WTC11 (cell line): Measurements from ENCODE around the gene SLC35F4. TPM values are rescaled to one million over a fixed set of nuclear protein-coding genes. Genes with fewer than 3 reads are reported as not detected.
A peak's percentile ranks its signal among the peaks of the same experiment; 100 is the strongest.

Experiments
- ATAC-seq: fragments of 200-7000 bp; cut with Tn5 transposase; 2 replicates; pipeline ENCODE4 v1.10.0; 2021; ENCODE audit warnings: mild to moderate bottlenecking, moderate library complexity
- CTCF ChIA-PET: fragments of 300-600 bp; sonication (Branson Sonifier 250); formaldehyde crosslinking; loops from one replicate; lab custom pipeline; 2021; ENCODE audit warnings: antibody characterized with exemption; lab: Charles Lee
- POLR2A ChIA-PET: fragments of 350-600 bp; sonication (Branson Sonifier 250); formaldehyde crosslinking; loops from one replicate; lab custom pipeline; 2021; ENCODE audit warnings: antibody characterized with exemption; lab: Charles Lee
- DNase-seq: peaks from one replicate; pipeline ENCODE4 v3.0.0; 2021; ENCODE audit warnings: low spot score
- H3K27ac Mint-ChIP-seq: 2 replicates; pipeline ENCODE4 v1.8.0; 2021; ENCODE audit warnings: mixed read lengths
- H3K27me3 Mint-ChIP-seq: 2 replicates; pipeline ENCODE4 v1.8.0; 2021; ENCODE audit warnings: low read depth, mild to moderate bottlenecking, moderate library complexity, mixed read lengths
- H3K36me3 Mint-ChIP-seq: 2 replicates; pipeline ENCODE4 v1.8.0; 2021; ENCODE audit warnings: mixed read lengths
- H3K4me1 Mint-ChIP-seq: 2 replicates; pipeline ENCODE4 v1.8.0; 2022; ENCODE audit warnings: mixed read lengths
- H3K4me3 Mint-ChIP-seq: 2 replicates; pipeline ENCODE4 v1.8.0; 2021; ENCODE audit warnings: mild to moderate bottlenecking, moderate library complexity, mixed read lengths
- H3K9me3 Mint-ChIP-seq: 2 replicates; pipeline ENCODE4 v1.8.0; 2021; ENCODE audit warnings: mixed read lengths
- CBFB ChIP-seq: sonication (generic); formaldehyde crosslinking; IDR thresholded peaks from 2 replicates; pipeline ENCODE4 v1.8.1; 2022; ENCODE audit warnings: mild to moderate bottlenecking, low read depth, missing genetic modification reagents
- FOXJ3 ChIP-seq: sonication (generic); formaldehyde crosslinking; IDR thresholded peaks from 2 replicates; pipeline ENCODE4 v1.9.0; 2021; ENCODE audit warnings: missing genetic modification reagents, mild to moderate bottlenecking, borderline replicate concordance
- FOXP1 ChIP-seq: sonication (generic); formaldehyde crosslinking; IDR thresholded peaks from 2 replicates; pipeline ENCODE4 v1.8.0; 2022; ENCODE audit warnings: missing genetic modification reagents, mild to moderate bottlenecking, moderate library complexity, borderline replicate concordance
- JUN ChIP-seq: sonication (generic); formaldehyde crosslinking; IDR thresholded peaks from 2 replicates; pipeline ENCODE4 v1.8.0; 2023; ENCODE audit warnings: mild to moderate bottlenecking, missing genetic modification reagents
- KAT7 ChIP-seq: sonication (generic); formaldehyde crosslinking; IDR thresholded peaks from 2 replicates; pipeline ENCODE4 v1.8.1; 2023; ENCODE audit warnings: missing genetic modification reagents, mild to moderate bottlenecking, borderline replicate concordance
- MAX ChIP-seq: sonication (generic); formaldehyde crosslinking; IDR thresholded peaks from 2 replicates; pipeline ENCODE4 v1.8.0; 2022; ENCODE audit warnings: mild to moderate bottlenecking, missing genetic modification reagents
- MLX ChIP-seq: sonication (generic); formaldehyde crosslinking; IDR thresholded peaks from 2 replicates; pipeline ENCODE4 v1.8.1; 2023; ENCODE audit warnings: mild to moderate bottlenecking, missing genetic modification reagents, moderate library complexity
- NFE2L1 ChIP-seq: sonication (generic); formaldehyde crosslinking; IDR thresholded peaks from 2 replicates; pipeline ENCODE4 v1.8.1; 2023; ENCODE audit warnings: missing genetic modification reagents
- TP53 ChIP-seq: sonication (generic); formaldehyde crosslinking; IDR thresholded peaks from 2 replicates; pipeline ENCODE4 v1.8.1; 2023; ENCODE audit warnings: mild to moderate bottlenecking, missing genetic modification reagents
- ZBTB21 ChIP-seq: sonication (generic); formaldehyde crosslinking; IDR thresholded peaks from 2 replicates; pipeline ENCODE4 v1.8.1; 2023; ENCODE audit warnings: mild to moderate bottlenecking, missing genetic modification reagents, borderline replicate concordance
- ZNF232 ChIP-seq: sonication (generic); formaldehyde crosslinking; IDR thresholded peaks from 2 replicates; pipeline ENCODE4 v1.8.0; 2022; ENCODE audit warnings: mild to moderate bottlenecking, missing genetic modification reagents
- ZNF416 ChIP-seq: fragments of 250-450 bp; sonication (Bioruptor Pico); IDR thresholded peaks from 2 replicates; pipeline ENCODE4 v1.9.0; 2021; ENCODE audit warnings: mild to moderate bottlenecking, inconsistent platforms
- ZNF512 ChIP-seq: sonication (generic); formaldehyde crosslinking; IDR thresholded peaks from 2 replicates; pipeline ENCODE4 v1.8.1; 2022; ENCODE audit warnings: missing genetic modification reagents, borderline replicate concordance
- total RNA-seq: library from RNA; stranded (reverse); gene quantifications from 3 replicates; pipeline ENCODE4 v1.2.3, GENCODE V29; 2021
- TF ChIP-seq, protein P1 (sequence below): sonication (generic); formaldehyde crosslinking; IDR thresholded peaks from 2 replicates; pipeline ENCODE4 v1.8.1; 2022; ENCODE audit warnings: low read depth, mild to moderate bottlenecking, moderate library complexity, missing genetic modification reagents, borderline replicate concordance
- TF ChIP-seq, protein P2 (sequence below): fragments of 250-450 bp; sonication (Bioruptor Pico); IDR thresholded peaks from 2 replicates; pipeline ENCODE4 v1.9.0; 2021; ENCODE audit warnings: mild to moderate bottlenecking
- TF ChIP-seq, protein P3 (sequence below): sonication (generic); formaldehyde crosslinking; IDR thresholded peaks from 2 replicates; pipeline ENCODE4 v1.8.0; 2022; ENCODE audit warnings: mild to moderate bottlenecking, missing genetic modification reagents
- TF ChIP-seq, protein P4 (sequence below): fragments of 250-450 bp; sonication (Bioruptor Pico); IDR thresholded peaks from 2 replicates; pipeline ENCODE4 v2.1.2; 2022; ENCODE audit warnings: mild to moderate bottlenecking, moderate library complexity
- TF ChIP-seq, protein P5 (sequence below): fragments of 250-450 bp; sonication (Bioruptor Pico); conservative IDR thresholded peaks from 2 replicates; pipeline ENCODE4 v1.9.0; 2021; ENCODE audit warnings: mild to moderate bottlenecking

Gene SLC35F4
- total RNA-seq, 1 experiment from 2014 or later = not detected

- Mint-ChIP-seq H3K4me3 (no peak overlapping the region), H3K27me3 (peaks cover 13% of the 10 kb centered on the region), H3K36me3 (no peaks in the 10 kb centered on the region), H3K4me1 (peaks cover 27% of the 10 kb centered on the region)
- ChIA-PET POLR2A (no interaction called here), CTCF (interaction anchor here (0.7 to 3.5 kb wide), 22 partner anchors 12 to 344 kb away, joined by 3 to 25 read pairs (median 4); no protein-coding TSS in a partner anchor)
- DNase-seq = no peak
- no peak for TF ChIP-seq FOXJ3 (CRISPR knock-in tag)
- TF ChIP-seq FOXP1 (CRISPR knock-in tag) = no peak
- TF ChIP-seq, protein P1, sequence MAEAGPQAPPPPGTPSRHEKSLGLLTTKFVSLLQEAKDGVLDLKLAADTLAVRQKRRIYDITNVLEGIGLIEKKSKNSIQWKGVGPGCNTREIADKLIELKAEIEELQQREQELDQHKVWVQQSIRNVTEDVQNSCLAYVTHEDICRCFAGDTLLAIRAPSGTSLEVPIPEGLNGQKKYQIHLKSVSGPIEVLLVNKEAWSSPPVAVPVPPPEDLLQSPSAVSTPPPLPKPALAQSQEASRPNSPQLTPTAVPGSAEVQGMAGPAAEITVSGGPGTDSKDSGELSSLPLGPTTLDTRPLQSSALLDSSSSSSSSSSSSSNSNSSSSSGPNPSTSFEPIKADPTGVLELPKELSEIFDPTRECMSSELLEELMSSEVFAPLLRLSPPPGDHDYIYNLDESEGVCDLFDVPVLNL (CRISPR knock-in tag) = no peak
- TF ChIP-seq, protein P2, sequence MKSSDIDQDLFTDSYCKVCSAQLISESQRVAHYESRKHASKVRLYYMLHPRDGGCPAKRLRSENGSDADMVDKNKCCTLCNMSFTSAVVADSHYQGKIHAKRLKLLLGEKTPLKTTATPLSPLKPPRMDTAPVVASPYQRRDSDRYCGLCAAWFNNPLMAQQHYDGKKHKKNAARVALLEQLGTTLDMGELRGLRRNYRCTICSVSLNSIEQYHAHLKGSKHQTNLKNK = no peak
- TF ChIP-seq, protein P3, sequence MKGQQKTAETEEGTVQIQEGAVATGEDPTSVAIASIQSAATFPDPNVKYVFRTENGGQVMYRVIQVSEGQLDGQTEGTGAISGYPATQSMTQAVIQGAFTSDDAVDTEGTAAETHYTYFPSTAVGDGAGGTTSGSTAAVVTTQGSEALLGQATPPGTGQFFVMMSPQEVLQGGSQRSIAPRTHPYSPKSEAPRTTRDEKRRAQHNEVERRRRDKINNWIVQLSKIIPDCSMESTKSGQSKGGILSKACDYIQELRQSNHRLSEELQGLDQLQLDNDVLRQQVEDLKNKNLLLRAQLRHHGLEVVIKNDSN = no peak
- TF ChIP-seq, protein P4, sequence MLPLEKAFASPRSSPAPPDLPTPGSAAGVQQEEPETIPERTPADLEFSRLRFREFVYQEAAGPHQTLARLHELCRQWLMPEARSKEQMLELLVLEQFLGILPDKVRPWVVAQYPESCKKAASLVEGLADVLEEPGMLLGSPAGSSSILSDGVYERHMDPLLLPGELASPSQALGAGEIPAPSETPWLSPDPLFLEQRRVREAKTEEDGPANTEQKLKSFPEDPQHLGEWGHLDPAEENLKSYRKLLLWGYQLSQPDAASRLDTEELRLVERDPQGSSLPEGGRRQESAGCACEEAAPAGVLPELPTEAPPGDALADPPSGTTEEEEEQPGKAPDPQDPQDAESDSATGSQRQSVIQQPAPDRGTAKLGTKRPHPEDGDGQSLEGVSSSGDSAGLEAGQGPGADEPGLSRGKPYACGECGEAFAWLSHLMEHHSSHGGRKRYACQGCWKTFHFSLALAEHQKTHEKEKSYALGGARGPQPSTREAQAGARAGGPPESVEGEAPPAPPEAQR (CRISPR knock-in tag) = no peak
- TF ChIP-seq MLX (CRISPR knock-in tag) = no peak
- TF ChIP-seq, protein P5, sequence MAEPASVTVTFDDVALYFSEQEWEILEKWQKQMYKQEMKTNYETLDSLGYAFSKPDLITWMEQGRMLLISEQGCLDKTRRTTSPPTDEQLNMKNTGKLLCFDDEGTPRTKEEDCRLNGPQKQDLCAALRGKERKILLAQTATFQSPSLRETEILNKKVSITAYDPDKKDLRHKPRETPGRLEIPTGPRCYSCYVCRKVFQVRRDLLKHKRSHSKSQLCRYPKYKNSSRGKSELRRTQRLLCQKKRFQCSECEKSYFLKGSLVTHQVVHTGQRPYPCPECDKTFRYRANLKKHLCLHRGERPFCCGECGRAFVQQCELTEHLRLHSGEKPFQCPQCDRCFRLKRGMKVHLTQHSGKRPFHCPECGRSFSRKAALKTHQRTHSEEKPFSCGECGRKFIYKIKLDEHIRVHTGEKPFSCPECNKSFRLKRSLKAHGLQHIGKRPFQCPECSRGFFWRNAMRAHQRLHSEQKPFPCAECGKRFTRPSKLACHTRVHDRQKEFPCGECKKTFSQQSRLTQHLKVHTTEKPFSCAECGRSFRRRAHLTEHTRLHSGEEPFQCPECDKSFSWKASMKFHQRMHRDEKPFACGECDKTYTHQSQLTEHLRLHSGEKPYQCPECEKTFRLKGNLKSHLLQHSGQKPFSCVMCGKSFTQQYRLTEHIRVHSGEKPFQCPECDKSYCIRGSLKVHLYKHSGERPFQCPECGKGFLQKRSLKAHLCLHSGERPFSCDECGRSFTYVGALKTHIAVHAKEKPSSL (CRISPR knock-in tag) = no peak
- no peak for TF ChIP-seq JUN (CRISPR knock-in tag)
- no peak for TF ChIP-seq CBFB (CRISPR knock-in tag)
- TF ChIP-seq, all 79 proteins: peak for 0
- H3K9me3 Mint-ChIP-seq = no peaks in the 10 kb centered on the region
- H3K27ac Mint-ChIP-seq = no peak overlapping the region
- ATAC-seq = peak; percentile 52
These were observed 5.0 kb upstream of the SLC35F4 start for GRCh38 chr14:57870686-57871457.

DNA sequence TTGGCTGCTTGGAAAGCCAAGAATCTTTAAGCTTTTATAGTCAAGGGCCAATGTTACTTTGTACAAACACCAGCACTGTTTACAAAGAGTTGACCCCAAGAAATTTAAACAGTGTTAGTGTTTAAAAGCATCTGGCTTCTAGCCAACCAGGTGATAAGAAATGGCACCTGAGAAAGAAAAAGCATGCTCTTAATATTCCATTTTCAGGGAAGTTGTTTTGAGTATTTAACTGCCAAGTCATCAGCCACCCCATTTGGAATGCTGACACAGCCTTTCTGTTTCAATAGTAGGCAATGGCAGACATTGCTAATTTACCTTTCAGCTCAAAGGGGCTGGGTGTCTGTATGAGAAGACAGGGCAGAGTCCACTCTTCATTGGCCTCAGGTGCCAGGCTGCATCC lies 3.7 kb upstream of the SLC35F4 start:
- ChIA-PET CTCF (interaction anchor here (1.2 to 3.5 kb wide), 2 partner anchors 93 to 343 kb away, joined by 4 to 25 read pairs; no protein-coding TSS in a partner anchor), POLR2A (no interaction called here)
- Mint-ChIP-seq H3K27me3 (peaks cover 22% of the 10 kb centered on the region), H3K36me3 (no peaks in the 10 kb centered on the region), H3K27ac (no peak overlapping the region), H3K4me3 (no peak overlapping the region), H3K4me1 (peaks cover 27% of the 10 kb centered on the region), H3K9me3 (no peaks in the 10 kb centered on the region)
- DNase-seq (no peak), ATAC-seq (no peak)
- TF ChIP-seq ZNF512 (no peak), KAT7 (CRISPR knock-in tag) (no peak), TP53 (CRISPR knock-in tag) (no peak), ZBTB21 (no peak), ZNF416 (CRISPR knock-in tag) (no peak), MAX (CRISPR knock-in tag) (no peak), ZNF232 (no peak), NFE2L1 (CRISPR knock-in tag) (no peak)
- TF ChIP-seq, protein P1 (CRISPR knock-in tag) = no peak
- TF ChIP-seq, protein P2 = no peak
